Measurements from ENCODE around the gene PARD3.
A peak's percentile ranks its signal among the peaks of the same experiment; 100 is the strongest.

Gene PARD3

DNA sequence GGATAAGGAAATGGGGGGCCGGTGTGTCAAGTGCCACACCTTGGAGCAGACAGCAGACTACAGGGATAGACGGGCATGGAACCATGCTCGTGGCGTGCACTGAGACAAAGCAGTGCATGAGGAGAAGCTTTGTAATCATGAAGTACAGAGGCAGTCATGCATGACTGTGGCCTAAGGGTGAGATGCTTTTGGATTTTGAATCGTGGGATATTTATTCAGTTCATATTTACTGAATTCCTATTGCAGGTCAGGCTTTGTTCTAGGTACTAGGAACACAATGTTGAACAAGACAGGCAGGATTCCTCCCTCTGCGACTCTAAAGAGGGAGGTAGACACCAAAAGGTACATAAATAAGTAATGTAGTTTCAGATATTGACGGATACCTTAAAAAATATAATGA is 597.6 kb downstream of the PARD3 start:
- TF ChIP-seq, protein P1, sequence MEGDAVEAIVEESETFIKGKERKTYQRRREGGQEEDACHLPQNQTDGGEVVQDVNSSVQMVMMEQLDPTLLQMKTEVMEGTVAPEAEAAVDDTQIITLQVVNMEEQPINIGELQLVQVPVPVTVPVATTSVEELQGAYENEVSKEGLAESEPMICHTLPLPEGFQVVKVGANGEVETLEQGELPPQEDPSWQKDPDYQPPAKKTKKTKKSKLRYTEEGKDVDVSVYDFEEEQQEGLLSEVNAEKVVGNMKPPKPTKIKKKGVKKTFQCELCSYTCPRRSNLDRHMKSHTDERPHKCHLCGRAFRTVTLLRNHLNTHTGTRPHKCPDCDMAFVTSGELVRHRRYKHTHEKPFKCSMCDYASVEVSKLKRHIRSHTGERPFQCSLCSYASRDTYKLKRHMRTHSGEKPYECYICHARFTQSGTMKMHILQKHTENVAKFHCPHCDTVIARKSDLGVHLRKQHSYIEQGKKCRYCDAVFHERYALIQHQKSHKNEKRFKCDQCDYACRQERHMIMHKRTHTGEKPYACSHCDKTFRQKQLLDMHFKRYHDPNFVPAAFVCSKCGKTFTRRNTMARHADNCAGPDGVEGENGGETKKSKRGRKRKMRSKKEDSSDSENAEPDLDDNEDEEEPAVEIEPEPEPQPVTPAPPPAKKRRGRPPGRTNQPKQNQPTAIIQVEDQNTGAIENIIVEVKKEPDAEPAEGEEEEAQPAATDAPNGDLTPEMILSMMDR (IDR thresholded peaks at IDR 0.05; ENCODE audit: insufficient read depth, missing control alignments), result no peak
- DNase-seq (ENCODE audit: insufficient read length, low spot score), result no peak
- FAIRE-seq, result no peak

DNA sequence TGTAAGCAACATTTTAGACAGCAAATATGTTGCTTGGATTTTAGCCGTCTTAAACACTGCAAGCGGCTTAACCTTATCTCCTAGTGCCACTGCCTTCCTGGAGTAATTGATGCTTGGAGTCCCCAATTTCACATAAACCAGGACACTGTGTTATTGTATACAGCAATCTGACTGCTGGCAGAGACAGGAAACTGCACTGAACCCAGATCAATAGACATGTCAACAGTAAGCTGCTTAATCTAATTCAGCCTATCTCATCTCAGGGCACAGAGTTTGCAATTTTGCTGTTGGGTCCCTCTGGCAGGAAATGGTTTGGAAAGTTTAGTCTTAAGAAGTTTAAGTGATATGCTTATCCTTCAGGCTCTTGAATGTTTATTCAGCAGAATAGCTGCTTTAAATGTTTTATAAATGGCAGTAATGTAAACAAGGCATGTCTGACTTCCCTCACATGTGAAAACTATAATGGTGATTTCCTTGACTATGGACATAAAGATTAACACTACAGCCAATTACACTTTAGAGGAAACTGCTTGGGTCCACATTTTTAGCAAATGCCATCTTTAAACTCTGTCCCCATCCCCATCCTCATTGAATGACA is 598.6 kb downstream of the PARD3 start:
- FAIRE-seq, result peak; percentile 78
- no peak for DNase-seq (ENCODE audit: insufficient read length, low spot score)
- TF ChIP-seq, protein P1 (IDR thresholded peaks at IDR 0.05; ENCODE audit: insufficient read depth, missing control alignments), result no peak

DNA sequence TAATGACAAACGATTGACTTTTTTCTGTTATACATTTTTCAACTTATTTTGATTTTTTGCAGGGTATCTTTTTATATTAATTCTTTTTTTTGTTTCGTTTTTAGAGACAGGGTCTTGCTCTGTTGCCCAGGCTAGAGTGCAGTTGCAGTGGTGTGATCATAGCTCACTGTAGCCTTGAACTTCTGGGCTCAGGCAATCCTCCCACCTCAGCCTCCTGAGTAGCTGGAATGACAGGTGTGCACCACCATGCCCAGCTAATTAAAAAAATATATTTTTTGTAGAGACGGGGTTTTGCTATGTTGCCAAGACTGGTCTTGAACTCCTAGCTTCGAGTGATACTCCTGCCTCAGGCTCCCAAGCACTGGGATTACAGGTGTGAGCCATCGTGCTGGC is 601.3 kb downstream of the PARD3 start:
- no peak for FAIRE-seq
- TF ChIP-seq, protein P1 (IDR thresholded peaks at IDR 0.05; ENCODE audit: insufficient read depth, missing control alignments), result no peak
- no peak for DNase-seq (ENCODE audit: insufficient read length, low spot score)

DNA sequence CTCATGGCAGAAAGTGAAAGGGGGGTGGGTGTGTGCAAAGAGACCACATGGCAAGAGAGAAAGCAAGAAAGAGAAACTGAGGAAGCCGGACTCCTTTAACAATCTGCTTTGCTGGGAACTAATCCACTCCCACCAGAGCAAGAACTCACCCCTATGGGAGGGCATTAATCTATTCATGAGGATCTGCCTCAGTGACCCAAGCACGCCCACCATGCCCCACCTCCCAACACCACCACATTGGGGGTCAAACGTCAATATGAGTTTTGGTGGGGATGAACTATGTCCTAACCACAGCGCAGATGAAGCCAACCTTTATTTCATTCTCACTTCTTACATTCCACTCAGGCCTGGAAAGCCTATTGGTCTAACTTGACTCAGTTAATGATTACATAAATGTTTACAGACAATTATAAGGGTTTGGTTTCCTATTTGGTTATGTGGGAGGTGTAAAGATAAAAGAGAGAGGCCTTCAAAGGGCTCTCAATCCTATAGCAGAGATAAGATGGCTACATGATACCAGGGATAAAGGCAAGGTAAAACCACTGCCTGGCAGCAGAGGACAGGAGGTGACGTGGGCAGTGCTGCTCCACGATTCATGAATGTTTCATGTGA is 601.8 kb downstream of the PARD3 start:
- FAIRE-seq (no peak), DNase-seq (ENCODE audit: insufficient read length, low spot score) (no peak)
- TF ChIP-seq, protein P1 (IDR thresholded peaks at IDR 0.05; ENCODE audit: insufficient read depth, missing control alignments), result no peak

DNA sequence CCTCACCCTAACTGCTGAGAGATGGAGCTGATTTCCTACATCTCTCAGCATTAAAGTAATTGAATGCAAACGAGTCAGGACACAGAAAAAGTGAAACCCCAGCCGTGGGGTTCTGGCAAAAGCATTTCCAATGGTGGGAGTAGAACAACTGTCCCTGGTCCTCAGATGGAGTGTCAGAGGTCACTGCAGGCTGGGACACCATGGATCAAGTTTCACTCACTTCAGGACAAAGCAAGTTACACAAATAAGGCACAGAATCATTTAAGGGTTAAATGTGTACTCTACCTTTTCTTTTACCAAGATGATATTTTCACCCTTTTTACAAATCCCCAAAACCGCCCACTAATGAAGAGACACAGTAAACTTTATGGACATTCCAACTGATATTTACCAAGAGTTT is 607.8 kb downstream of the PARD3 start:
- TF ChIP-seq, protein P1 (IDR thresholded peaks at IDR 0.05; ENCODE audit: insufficient read depth, missing control alignments), result no peak
- DNase-seq (ENCODE audit: insufficient read length, low spot score) (no peak), FAIRE-seq (no peak)

DNA sequence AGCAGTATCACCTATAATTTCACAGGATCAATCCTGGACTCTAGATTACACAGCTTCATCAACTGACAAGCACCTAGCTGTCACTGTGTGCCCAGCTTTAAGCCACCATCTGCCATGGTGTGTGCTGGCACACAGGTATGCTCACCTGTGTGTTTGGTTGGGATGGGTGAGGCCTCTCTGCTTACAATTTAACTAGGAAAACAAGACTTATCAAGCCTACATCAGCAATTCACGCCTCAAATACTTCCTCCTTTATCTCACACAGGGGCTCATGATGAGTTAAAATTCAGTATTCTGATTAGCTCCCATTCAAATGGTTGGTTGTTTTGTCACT is 608.2 kb downstream of the PARD3 start:
- DNase-seq (ENCODE audit: insufficient read length, low spot score) (no peak), FAIRE-seq (no peak)
- TF ChIP-seq, protein P1 (IDR thresholded peaks at IDR 0.05; ENCODE audit: insufficient read depth, missing control alignments), result no peak

DNA sequence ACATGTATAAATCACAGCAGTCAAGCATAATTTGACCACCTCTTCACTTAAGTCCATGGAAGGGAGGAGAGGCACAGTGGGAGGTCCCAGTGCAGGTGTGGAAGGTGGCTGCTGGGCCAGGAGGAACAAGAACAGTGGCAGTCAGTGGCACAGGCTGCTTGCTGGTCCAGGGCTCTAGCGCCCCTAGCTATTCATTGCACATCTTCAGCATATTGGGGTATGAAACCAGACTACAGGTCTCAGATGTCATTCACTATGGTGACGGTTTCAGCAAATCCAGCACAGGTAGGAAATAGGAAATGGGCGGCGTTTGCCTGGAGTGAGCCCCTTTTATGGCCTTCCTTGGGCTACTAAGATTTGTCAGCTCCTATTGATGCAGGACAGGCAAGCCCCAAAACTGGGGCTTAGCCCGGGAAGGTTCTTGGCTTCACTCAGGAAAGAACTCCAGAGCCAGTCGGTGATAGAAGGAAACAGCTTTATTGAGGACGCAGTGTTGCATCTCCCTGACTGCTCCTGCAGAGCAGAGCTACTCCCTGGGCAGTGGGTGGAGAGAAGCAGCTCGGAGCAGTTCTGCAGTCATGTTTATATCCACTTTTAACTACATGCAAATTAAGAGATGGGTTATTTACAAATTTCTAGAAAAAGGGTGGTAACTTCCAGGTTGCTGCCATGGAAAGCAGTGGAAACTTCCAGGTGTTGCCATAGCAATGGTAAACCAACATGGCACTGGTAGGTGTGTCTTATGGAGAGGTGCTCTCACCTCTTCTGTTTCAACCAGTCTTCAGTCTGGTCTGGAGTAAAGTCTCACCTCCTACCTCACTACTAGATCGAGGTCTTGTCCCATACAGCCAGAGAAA is 608.8 kb downstream of the PARD3 start:
- TF ChIP-seq, protein P1 (IDR thresholded peaks at IDR 0.05; ENCODE audit: insufficient read depth, missing control alignments), result no peak
- no peak for DNase-seq (ENCODE audit: insufficient read length, low spot score)
- no peak for FAIRE-seq

All from D721Med (cell line).